T1000 (cell line): ENCODE results near the gene FAM216A.
"Not testable (repeated sequence)": the region's sequence is repeated elsewhere in the genome, so short reads cannot be mapped to it uniquely, and the experiment has no call there.

ENCODE experiments used
- DNase-seq: peaks from one replicate; lab custom pipeline; 2025; ENCODE audit warnings: mixed read lengths; lab: John Stamatoyannopoulos, UW

Gene FAM216A, protein sequence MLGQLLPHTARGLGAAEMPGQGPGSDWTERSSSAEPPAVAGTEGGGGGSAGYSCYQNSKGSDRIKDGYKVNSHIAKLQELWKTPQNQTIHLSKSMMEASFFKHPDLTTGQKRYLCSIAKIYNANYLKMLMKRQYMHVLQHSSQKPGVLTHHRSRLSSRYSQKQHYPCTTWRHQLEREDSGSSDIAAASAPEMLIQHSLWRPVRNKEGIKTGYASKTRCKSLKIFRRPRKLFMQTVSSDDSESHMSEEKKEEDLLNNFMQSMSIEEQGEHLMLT

DNA sequence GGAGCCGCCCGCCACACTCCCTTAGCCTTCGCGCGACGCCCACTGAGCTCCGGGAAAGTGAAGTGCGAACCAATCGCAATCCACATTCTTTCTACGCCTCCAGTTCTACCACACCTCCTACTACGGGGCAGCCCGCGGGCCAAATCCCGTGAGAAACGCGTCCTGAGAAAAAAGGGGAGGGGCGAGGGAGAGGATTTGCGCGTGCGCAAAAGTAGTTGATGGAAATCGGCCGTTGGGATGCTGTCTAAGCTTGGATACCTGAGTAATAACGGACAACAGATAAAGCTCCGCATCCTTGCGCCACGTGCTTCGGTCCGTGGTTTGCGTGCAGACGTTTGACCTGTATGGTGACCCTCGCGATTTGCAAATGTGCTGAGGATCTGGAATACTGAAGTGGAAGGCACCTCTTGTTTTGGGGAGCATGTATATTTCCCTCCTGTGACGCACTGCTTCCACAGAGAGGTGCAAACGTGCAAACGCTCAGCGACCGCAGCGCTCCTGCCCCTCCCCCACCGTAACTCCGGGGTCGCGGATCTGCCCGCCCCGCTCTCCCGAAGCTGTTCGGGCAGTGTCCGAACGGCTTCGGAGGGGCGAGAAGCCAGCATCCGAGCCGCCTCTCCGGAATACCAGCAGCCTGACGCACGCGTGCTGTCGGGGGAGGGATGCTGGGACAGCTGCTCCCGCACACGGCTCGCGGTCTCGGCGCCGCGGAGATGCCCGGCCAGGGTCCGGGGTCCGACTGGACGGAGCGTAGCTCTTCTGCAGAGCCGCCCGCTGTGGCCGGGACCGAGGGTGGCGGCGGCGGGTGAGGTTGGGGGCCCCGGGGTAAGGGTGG lies at the start of gene FAM216A, which contains the start of gene GPN3:
Gene FAM216A, plus strand, starts transcription at position 632 of the 835 bp plus-strand sequence. Its CDS starts 31 bp downstream, at position 663.
Gene GPN3, minus strand, starts transcription at position 44 of the 835 bp plus-strand sequence. CDS start 54 bp downstream, outside the sequence.
- DNase-seq: peak; percentile 95

DNA sequence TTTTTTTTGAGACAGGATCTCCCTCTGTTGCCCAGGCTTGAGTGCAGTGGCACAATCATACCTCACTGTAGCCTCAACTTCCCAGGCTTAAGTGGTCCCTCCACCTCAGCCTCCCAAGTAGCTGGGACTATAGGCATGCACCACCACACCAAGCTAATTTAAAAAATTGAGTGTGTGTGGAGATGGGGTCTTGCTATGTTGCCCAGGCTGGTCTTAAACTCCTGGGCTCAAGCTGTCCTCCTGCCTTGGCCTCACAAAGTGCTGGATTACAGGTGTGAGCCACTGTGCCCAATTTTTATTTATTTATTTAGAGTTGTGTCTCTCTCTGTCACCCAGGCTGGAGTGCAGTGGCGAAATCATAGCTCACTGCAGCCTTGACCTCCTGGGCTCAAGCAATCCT lies 48.0 kb upstream of the FAM216A start:
- not testable (repeated sequence) for DNase-seq

DNA sequence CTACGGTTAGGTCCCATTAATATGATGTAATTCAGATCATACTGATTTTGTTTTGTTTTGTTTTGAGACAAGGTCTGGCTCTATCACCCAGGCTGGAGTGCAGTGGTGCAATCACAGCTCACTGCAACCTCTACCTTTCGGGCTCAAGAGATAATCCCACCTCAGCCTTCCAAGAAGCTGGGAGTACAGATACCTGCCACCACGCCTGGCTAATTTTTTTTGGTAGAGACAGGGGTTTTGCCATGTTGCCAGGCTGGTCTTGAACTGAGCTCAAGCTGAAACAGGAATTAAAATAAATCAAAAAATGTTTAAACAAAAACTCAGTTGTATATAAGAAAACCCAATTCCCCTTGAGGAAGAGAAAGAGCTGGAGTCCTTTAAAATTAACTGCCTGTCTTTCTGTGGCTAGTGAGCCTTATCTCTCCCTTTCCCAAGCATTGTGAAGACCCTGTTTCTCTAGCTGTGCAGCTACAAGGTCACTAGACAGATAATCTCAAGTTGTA lies 47.4 kb upstream of the FAM216A start:
- DNase-seq: no peak

DNA sequence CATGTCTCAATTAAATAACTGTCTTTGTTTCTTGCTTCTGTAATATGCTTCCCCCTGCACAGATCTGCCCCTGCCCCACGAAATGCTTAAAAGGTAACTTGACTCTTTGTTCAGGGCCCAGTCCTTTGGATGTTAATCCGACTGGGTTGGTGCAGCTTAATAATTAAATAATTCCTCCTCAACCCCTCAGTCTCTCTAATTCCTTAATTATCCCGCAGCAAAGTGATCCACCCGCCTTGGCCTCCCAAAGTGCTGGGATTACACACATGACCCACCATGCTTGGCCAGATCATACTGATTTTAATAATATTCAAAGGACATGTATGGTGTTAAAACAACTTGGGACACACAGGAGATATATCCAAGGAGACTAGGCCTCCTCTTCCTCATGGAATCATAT lies 46.9 kb upstream of the FAM216A start:
- DNase-seq: no peak

DNA sequence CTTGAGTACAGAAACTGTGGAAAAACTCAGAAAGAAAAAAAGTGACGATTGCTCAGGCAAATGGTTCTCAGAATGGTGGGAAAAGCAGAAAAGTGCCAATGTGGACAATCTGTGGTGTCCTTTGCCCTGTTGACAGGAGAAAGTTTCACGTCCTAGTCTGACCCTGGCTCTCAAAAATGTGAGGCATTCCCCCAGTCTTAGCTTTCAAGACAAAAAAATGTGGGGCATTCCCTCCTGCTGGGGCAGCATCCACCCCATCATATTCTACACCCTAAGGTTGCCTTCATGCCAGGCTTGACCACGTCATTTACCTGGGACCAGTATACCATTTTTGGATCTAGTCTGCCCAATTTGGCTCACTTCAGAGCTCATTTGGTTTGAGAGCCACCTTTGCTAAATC lies 44.4 kb upstream of the FAM216A start:
- DNase-seq: no peak

DNA sequence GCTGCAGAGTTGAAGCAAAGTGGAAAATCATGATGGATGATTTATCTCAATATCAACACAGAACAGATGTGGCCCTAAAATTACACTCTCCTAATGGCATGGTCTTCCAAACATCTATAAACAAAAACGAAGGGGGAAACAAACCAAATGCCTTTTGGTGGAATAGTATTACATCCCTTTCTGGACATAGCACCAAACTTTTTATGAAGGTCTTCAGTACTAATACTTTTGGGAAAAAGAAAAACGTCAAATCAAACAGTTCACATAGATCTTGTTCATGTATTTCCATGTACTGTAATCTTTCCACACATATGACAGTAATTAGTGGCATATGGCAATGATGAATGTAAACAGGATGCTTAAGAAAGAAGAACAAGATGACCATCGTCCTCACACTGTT lies 42.2 kb upstream of the FAM216A start:
- DNase-seq: no peak

DNA sequence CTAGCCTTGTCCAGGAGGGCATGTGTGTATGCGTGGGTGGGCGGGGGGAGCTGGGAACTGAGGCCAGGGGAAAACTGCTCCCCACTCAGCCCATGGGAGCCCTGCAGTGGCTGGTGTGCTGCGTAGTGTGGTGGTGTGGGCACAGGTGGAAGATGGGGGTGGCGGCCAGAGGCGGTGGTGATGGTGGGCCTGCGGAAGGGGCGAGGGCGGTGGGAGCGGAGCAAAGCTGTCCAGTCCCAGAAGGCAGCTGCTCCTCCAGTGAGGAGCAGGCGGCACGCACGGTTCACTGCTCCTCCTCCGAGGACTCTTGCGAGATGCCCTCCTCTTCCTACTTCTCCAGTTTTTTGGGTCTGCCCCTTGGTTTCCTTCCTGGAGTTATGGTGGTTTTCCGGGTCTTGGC lies 39.0 kb upstream of the FAM216A start:
- DNase-seq: not testable (repeated sequence)

DNA sequence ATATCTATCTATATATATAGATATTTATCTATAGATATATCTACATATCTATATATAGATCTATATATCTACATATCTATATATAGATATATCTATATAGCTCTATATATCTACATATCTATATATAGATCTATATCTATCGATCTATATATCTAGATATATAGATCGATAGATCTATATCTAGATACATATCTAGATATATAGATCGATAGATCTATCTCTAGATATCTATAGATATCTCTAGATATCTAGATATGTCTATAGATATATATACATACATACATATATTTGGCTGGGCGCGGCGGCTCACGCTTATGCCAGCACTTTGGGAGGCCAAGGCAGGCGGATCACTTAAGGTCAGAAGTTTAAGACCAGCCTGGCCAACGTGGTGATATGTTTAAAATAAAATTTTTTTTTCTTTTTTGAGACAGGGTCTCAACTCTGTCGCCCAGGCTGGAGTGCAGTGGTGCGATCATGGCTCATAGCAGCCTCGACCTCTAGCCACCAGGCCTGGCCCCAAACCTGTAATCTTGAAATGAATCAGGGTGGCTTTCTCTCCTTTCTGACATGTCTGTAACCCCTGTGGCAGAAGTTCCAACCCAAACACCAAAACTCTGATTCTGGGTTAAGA lies 36.6 kb upstream of the FAM216A start:
- no peak for DNase-seq

DNA sequence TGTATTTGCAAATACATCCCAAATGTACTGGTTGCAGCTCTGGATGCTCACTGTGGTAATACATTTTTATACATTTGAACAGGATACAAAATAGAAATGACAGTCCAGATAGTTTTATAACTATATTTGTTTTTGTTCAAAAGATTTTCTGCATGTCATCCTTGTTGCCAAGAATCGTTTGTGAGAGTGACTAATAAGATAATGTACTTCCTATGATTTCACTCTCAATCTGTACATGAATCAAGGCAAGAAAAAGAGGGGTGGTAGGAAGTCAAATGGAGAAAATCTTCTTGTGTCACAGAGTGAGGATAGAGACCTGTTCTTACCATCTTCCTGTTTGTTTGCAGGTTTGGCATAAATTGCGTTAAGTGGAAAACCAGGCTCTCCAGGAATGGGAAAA lies 32.4 kb upstream of the FAM216A start:
- DNase-seq: no peak

DNA sequence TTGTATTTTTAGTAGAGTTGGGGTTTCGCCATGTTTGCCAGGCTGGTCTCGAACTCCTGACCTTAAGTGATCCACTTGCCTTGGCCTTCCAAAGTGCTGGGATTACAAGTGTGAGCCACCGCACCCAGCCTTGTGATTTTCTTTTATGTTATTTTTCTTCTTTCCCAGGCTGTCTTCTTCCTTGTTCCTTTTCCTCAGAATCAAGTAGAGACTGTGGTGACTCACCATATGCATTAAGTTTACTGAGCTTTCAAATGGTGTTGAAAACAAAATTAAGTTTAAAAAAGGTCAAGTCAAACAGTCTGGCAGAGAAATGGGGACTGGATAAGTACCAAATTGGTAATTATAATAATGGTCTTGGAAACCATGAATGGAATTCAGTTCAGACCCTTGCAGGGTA lies 24.2 kb upstream of the FAM216A start:
- DNase-seq: no peak

DNA sequence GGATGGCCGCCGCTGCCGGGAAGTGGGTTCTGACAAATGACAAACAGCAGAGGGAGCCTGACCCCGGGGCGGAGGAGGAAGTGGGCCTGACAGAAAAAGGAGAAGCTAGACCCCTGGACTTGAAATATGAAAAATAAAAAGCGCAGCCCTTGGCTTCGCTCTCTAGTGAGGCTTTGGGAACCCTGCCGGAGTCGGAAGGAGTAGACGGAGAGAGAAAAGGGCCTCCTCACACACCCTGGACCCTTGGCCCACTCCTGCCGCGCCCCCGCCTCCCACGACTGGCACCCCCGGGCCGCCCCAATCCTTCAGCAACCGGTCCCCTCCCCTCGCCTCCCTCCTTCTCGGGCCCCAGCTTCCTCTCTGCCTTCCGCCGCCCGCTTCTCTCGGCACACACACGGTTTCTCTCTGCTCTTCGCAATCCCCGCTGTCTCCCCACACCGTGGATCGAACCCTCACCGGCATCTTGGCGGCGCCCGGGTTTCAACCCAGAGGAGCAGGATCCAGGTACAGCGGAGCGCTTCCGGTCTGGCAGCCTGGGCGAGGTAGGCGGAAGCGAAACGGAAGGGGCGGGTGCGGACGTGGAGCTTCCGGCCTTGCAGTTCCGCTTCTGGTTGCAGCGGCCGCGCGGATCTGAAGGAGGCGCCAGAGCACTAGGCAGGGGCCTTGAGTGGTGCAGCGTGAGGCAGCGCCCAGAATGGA lies 18.7 kb upstream of the FAM216A start, which contains the start of gene ARPC3:
Gene ARPC3, minus strand, starts transcription at position 539 of the 699 bp plus-strand sequence. Its CDS starts 77 bp downstream, at position 462.
- peak; percentile 71 for DNase-seq

DNA sequence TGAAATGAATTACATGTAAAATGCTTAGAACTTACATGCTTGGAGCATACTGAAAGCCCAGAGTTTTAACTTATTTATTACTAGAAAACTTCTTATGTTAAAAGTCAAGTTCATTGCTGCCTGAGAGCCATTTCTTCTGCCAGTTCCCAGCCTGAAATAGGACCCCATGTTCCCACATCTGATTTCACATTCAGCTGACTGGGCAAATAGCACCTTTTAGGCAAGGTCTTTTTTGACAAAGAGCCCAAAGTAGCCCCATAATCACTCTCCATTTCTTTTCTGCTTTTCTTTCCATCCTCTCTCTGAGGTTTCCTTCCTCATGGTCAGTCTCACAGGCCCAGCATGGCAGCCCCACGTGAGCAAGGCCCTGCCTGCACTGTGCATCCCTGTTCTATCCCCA lies 17.4 kb upstream of the FAM216A start:
- DNase-seq: no peak

DNA sequence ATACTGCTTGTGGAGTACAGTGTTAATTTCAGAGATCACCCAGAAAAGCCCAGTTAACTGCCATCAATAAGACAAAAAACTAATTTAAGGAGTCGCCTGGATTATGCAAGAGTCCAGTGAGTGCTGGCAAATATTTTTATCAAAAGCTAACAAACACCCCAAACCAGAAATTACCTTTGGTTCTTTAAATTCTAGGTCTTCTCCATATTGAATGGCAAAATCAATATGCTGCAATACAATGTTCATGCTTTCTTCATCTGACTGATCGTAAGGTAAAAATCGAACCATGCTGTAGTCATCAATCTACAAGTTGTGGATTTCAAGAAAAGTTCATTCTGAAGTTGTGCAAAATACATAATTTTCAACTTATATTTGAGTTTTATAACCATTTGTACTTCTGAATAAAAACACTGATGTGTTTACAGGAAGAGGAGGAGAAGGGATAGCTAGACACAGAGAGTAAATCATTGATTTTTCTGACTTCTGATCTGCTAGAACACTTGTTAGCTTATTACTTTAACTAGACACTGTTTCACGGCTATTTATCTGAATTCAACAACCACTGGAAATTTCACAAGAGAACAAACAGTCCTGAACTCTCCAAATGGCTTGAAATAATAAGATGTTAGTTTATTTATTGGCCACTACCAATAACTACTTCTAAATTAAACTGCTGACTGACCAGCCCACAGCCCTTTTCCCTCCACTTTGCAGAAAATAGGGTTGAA lies 14.9 kb upstream of the FAM216A start:
- no peak for DNase-seq

DNA sequence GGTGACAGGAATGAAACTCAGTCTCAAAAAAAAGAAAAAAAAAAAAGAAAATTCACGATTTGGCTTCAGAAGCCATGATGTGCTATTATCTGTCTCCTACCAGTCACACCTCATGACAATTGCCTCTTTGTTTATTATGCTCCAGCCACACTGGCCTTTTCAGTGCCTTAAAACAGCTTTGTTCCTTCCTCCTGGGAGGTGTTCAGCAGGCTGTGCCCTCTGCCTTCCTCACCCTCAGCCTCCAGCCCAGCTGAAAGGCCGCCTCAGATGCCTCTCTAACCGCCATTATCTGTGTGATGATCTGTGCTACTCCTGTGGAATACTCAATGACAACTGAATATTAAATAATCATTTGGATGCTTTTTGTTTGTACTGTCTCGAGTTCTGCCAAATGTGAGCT lies 9.9 kb upstream of the FAM216A start:
- DNase-seq: no peak

DNA sequence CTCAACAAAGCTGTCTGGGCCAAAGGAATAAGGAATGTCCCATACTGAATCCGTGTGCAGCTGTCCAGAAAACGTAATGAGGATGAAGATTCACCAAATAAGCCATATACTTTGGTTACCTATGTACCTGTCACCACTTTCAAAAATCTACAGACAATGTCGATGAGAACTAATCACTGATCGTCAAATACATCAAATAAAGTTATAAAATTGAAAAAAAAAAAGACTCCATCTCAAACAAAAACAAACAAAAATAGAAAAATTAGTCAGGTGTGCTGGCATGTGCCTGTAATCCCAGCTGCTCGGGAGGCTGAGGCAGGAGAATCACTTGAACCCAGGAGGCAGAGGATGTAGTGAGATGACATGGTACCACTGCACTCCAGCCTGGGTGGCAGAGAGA lies 7.5 kb upstream of the FAM216A start:
- not testable (repeated sequence) for DNase-seq

DNA sequence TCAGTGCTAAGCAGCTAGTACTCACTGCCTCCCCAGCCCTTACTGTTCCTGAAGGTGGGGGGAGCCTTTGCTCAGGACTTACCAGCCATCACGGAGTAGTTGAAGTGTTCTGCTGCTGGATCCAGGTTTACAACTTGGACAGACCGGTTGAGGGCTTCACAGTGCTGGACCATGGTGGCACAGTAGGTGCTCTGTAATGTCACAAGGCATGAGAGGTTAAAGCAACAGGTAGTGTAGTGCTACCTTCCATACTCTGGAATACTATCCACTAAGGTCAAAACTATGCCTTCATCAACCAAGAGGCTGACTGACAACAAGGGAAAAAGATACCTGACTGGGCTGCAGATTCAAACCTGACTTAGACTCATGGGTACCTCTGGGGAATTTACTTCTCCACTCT lies 3.6 kb upstream of the FAM216A start:
- DNase-seq: no peak

DNA sequence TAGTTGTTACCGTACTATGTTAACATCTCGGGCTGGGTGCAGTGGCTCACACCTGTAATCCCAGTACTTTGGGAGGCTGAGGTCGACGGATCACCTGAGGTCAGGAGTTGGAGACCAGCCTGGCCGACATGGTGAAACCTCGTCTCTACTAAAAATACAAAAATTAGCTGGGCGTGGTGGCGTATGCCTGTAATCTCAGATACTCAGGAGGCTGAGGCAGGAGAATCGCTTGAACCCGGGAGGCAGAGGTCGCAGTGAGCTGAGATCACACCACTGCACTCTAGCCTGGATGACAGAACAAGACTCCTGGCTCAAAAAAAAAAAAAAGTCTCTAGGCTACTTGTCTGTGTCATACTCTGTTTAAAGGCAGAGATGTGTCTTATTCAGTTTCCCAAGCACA lies 2.9 kb upstream of the FAM216A start:
- not testable (repeated sequence) for DNase-seq

DNA sequence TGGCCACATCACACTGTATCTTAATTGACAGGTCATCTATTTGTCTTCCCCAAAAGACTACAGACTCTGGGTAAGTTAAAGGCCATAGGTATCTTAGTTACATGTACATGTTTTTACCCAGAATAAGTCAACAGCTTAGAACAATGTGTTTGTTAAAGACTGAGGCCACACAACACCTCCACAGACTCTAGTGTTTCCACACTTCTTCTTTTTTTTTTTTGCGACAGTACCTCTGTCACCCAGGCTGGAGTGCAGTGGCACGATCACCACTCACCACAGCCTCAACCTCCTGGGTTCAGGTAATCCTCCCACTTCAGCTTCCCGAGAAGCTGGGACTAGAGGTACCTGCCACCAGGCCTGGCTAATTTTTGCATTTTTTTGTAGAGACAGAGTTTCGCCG lies 1.9 kb upstream of the FAM216A start:
- no peak for DNase-seq

DNA sequence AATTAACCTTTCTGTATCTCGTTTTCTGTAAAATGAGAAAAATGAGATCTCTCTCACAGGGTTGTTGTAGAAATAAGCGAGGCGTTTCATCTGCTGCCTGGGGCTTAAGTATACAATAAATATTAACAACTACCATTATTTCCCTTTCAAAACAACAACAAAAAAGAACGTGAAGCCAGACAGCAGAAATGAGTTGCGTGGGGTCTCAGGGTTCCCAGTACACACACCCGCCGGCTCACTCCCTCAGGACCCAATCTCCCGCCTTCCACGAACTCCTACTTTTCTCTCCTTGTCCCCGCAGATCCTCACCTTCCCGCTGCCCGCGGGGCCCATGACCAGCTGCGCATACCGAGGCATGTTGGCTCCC lies 815 bp upstream of the FAM216A start:
- no peak for DNase-seq

DNA sequence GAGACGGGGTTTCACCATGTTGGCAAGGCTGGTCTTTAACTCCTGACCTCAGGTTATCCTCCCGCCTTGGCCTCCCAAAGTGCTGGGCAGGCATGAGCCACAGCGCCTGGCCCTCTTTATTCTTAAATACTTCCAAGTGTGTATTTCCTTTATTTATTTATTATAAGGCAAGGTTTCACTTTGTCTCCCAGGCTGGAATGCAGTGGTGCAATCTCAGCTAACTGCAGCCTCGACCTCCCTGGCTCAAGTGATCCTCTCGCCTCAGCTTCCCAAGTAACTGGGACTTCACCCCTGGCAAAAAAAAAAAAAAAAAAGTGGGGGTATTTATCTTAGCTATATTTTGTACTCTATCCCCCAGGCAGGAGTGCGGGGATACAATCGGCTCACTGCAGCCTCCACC lies 6.8 kb downstream of the FAM216A start:
- no peak for DNase-seq
